Activated T-cell treated with anti-CD3 and anti-CD28 coated beads, Interleukin-2, amount 50 U/mL, for 48 hours (primary cell): ENCODE results near the gene FOXE1.

Experiments
- DNase-seq, 2 experiments: peaks; one replicate each; pipeline ENCODE4 v3.0.0-alpha.2; 2020

The FOXE1 gene

DNA sequence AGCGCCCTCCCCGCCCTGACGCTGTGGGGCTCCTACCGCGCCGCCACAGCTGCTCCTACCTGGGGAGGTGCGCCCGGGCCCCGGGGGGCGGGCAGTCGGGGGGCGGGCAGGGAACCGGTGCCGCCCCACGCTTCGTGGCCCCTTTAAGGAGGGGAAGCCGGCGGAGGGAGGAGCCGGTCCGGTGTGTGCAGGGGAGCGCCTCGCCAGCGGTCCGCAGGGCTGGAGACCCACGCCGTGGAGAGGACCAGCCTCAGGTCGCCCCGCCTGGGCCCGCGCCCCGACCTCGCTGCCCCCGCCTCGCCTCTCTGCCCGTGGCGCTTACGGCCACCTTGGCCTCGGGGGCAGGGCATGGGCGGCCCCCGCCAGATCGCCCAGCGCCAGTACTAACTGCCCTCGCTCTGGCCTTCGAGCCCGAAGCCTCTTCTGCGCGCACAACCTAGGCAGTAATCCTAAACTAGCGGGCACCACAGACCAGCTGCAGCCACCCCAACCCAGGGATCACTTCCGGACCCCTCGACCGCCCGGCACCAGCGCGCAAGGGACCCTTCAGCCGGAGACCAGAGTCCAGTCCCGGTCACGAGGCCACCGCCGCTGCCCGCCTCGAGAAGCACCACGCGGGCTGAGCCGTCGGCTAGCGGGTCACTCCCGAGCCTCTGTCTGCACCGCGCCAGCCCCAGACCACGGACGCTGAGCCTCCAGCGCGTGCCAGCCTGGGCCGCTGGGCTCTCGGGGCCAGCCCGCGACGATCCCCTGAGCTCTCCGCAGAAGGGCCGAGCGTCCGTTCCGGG lies at the start of gene FOXE1:
TSS of gene FOXE1 (plus strand) at position 171 of the 788 bp plus-strand sequence. CDS start 689 bp downstream, outside the sequence.
- DNase-seq: peak in 1 of 2 experiments; percentile 48

DNA sequence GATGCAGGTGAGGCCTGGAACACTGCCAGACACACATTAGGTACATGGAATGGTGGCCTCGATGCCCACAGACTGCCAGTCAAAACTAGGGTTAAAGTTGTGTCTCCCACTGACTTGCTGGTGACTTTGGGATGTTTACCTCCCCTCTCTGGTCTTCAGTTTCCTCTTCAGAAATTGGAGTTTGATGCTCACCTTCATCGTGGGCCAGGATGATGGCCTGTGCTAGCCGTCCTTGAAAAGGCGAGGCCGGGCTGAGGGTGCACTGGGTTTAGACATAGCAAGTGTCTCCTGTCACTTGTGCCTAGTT lies 49.0 kb upstream of the FOXE1 start:
- no peak for DNase-seq

DNA sequence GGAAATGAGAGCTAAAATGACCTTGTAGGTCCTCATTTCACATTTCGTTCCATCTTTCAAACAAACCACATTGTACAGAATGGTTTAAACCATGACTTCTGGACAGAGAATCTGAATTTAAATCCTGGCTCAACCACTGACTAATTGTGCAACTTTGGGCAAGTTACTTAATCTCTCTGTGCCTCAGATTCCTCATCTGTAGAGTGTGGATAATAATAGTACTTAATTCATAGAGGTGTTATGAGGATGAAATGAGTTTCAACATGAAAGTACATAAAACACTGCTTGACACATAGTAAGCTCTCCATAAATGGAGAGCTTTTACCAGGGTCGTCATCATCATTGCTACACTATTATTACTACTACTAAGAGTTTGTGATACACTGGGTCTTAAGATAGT lies 46.3 kb upstream of the FOXE1 start:
- no peak for DNase-seq

DNA sequence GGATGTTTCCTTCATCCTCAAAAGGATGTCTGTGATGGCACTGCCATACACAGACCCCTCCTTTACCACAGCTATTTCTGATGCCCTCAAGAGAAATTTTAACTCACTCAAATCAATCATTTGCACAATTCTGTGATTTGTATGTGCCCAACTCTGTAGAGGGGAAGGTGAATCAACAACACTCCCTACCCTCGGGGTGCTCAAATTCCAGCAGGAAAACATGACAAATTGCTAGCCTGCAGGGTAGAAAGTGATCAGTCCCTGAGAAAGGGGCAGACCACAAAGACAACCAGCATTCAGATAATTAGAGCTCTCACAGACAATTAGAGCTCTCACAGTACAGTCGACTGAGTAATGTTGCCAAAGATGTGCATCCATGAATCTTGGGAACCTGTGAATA lies 45.3 kb upstream of the FOXE1 start:
- DNase-seq: no peak

DNA sequence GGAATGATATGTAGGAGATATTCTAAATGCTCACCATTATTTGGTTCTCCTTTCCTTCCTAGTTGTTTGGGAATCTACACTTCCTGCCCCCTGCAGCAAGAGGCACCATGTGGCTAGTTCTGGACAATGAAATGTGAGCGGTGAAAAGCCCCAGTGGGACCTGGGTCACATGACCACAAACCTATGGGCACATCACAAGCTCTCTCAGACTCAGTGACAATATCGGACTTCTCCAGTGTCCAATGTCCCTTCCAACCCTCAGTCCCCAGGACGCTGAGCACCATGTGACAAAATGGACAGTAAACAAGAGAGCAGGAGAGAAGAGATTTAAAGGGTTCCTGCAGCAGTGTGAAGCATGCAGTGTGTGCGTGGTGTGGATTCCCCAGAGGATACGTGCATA lies 44.6 kb upstream of the FOXE1 start:
- no peak for DNase-seq

DNA sequence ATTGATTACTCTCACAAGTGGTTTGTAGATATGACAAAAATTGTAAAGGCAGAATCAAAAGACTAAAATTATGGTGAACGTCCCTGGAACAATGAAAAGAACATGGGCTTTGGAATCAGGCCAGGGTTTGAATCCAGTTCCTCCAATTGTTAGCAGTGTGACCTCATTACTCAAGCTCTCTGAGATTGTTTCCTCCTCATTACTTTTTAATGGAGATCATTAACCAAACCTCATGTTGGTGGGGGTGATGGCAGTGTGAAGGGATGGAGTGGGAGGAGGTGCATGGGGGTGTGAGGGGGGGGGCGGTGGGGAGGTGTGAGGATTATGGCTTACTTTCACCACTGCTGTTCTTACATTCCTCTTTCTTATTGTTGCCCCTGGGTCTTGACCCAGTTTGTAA lies 44.1 kb upstream of the FOXE1 start:
- no peak for DNase-seq

DNA sequence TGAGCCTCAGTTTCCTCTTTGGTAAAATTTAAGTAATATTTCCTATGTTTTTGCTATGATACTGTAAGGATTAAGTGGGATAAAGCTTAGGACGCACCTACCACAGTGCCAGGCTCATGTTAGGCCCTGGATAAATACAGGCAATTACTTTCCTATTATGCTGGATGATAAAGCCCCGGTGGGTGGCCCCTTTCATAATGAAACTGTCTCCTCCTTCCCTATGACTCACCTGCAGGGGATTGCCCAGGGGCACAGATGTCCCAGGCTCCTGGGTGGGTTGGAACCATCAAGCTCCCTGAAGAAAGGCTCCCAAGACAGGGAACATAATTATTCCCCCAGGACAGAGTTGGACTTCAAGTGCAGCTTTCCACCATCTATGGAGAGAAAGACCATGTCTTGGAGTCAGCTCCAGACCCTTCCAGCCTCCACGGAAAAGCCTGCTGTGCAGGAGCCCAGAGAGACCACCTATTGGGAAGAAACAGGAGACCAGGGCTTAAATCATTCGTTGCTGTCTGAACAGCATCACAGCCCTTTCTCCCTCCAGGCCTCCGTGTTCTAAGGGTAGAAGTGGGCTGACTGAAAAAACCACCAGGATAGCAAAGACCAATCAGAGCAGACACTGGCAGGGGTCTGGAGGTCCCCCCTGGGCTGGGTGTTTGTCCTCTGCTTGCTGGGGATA lies 43.2 kb upstream of the FOXE1 start:
- no peak for DNase-seq

DNA sequence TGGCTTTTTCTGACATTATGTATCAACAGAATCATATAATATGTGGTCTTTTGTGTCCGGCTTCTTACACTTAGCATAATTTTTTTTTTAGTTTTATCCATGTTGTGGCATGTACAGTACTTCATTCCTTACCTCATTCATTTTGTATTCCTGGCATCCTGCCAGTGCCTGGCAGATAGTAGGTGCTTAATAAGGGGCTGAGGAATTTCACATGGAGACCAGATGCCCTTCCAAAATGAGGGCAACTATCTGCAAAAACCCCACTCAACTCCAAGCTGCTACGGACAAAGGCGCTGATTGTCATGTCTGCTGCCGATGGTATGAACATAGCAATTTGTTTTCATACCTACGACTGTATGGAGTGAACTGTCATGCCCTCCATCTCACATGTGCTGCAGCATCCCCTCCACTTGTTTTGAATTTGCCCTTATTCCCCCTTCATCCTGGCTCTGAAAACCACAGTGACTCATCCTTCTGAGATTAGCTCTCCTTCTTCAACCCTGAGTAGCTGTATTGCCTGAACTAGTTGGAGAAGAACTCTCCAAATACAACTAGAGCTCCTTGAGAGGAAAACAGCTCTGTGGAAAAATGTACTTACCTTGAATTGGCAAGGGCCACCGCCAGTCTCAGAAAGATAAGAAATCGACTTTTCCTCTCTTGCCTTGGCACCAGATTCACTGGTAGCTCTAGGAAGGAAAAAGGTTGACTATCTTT lies 41.3 kb upstream of the FOXE1 start:
- no peak for DNase-seq

DNA sequence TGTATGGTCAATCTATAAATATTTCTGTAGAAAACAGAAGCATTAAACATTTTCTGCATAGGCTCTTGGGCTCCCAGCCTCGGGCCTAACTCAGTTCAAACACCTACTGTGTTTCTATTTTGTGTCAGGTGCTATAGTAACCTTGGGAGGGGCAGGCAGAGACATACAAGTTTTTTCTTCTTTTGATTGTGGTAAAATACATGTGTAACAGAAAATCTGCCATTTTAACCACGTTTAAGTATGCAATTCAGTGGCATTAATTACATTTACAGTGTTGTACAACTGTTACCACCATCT lies 40.8 kb upstream of the FOXE1 start:
- DNase-seq: no peak

DNA sequence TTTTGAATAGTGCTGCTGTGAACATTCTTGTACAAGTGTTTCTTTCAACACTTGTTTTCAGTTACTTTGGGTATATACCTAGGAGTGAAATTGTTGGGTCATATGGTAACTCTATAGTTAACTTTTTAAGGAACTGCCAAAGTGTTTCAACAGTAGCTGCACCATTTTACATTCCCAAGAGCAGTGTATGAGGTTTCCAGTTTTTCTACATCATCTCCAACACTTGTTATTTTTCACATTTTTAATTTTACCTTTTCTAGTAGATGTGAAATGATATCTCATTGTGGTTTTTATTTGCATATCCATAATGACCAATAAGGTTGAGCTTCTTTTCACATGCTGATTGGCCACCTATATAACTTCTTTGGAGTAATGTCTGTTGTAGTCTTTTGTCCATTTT lies 40.0 kb upstream of the FOXE1 start:
- no peak for DNase-seq

DNA sequence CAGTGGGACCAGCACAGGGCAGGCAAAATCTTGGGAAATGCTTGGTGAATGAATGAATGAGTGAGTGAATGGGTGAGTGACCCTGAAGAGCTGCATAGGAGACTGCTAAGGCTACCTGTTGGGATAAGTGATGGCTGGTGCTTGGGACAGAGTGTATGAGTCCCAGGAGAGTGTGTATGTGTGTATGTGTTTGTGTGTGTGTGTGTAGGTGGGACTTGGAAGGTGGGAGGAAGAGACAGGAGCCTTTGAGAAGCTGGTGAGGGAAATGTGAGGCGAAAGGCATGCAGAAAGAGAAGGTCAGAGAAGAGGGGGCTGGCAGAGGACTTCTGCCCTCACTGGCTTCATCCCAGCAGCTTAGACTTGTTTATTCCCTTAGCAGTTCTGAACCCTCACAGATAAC lies 33.3 kb upstream of the FOXE1 start:
- no peak for DNase-seq

DNA sequence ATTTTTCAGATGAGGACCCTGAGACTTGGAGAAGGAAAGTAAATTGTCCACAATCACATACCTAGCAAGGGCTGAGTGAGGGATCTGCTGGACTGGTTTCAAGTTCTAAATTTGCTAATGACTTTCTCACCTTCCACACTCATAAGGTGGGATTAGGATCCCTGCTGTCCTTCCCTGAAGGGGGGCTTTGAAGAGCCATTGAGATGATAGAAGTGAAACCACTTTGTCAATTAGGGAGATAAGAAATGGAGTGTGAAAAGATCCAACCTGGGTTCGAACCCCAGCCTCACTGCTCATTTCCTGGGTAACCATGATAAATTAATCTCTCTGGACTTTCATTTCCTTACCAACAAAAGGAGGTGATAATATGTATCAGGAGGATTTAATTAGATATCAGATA lies 32.7 kb upstream of the FOXE1 start:
- DNase-seq: no peak

DNA sequence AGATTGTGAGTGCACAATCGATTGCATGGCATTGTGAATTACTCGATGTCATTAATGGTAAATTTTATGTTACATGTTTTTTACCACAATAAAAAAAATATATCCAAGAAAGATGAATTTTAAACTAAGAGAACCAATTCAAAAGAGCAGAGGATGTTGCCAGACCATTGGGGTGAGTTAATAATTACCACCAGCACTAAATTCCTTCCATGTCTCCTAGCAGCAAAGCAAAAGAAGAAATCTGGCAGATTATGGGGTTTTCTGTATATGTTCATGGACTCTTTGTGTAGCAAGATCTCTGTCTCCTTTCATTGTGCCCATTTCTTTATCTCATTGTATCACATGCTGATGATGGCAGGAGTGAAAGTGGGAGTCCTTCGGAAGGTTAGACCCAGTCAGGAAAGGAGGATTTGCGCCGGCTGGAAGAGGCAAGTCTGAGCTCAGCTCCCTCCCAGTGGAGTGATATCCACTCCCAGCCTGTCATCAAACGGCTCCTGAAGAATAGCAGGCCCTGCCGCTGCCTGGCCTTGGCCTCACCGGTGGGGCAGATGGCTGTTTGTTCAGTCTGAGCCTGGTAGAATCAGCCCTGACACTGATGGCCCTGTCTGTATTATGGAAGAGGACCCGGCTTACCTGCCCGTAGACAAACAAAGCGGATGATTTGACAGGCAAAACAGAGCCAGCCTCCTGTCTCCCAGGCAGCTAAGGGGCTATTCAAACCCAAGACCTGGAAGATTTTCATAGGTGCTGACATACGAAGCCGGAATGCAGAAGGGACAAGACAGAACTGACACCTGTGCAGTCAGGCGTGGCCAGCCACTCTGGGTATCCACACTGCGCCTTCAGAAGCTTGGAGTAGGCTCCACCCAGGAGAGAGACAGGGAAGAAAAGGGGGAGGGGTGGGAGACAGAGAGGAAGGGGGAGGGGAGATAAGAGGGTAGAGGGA lies 21.9 kb upstream of the FOXE1 start:
- DNase-seq: no peak

DNA sequence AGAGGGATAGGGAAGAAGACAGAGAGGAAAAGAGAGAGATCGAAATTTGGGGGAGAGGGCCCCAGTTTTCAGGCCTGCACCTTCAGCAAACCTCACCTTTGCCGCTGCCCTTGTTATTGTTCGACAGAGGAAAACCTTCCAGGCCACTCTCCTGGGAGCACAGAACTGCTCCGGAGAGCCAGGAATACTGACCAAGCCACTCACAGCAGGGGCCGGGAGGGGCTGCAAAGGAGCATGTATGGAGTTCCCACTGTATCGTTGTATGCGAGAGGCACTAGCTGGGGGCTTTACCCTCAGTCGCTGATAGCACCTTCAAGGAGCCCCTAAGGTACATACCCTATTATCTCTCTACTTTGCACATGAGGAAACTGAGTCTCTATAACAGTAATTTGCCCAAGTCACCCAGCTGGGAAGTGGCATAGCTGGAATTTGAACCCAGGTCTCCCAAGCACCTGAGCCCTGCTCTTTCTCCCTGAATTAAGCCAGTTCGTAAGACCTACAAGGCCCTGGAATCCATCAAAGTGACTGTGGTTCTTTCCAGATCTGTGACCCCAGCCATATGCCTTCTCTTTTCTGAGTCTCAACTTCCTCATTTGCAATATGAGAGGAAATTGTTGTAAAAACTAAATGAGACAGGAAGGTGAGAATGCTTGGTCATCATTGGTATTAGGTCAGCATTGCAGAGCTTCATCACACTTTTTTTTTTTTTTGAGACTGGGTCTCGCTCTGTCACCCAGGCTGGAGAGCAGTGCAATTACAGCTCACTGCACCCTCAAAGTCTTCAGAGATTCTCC lies 21.0 kb upstream of the FOXE1 start:
- no peak for DNase-seq

DNA sequence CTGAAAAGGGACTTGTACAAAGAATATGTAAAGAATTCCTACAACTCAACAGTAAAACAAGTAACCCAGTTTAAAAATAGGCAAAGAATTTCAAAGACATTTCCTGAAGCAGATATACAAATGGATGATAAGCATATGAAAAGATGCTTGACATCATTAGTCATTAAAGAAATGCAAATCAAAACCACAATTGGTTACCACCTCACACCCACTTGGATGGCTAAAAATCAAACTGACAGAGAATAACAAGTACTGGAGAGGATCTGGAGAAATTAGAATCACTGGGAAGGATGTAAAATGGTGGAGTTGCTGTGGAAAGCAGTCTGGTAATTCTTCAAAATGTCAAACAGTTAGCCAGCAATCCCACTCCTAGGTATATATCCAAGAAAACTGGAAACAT lies 12.5 kb upstream of the FOXE1 start:
- no peak for DNase-seq

DNA sequence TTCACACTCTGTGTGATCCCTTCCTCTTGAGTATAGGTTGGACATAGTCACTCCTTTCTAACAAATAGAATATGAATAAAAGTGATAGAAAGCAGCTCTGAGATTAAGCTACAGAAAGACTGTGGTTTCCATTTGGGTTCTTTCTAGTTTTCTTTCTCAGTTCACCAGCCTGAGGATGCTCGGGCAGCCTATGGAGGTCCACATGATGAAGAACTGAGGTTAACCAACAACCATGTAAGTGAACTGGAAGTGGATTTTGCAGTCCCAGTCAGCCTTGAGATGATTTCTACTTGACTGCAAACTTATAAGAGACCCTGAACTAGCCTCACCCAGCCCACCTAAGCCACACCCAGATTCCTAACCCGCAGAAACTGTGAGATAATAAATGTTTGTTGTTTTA lies 10.1 kb upstream of the FOXE1 start:
- no peak for DNase-seq

DNA sequence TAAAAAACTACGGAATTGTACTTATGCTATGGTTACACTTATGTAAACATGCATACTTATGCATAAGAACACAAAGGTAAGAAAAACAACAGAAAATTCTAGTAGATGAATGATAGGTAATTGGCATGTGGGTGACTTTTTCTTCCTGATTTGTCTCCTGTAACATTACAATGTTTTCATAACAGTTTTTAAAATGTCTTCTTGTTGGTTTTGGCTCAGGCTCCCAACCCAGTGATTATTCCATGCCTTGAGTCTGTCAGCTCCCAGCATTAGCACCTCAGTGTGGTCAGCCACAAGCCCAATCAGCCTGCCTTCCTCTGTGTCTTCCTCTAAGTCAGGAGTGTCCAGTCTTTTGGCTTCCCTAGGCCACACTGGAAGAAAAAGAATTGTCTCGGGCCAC lies 7.9 kb upstream of the FOXE1 start:
- no peak for DNase-seq

DNA sequence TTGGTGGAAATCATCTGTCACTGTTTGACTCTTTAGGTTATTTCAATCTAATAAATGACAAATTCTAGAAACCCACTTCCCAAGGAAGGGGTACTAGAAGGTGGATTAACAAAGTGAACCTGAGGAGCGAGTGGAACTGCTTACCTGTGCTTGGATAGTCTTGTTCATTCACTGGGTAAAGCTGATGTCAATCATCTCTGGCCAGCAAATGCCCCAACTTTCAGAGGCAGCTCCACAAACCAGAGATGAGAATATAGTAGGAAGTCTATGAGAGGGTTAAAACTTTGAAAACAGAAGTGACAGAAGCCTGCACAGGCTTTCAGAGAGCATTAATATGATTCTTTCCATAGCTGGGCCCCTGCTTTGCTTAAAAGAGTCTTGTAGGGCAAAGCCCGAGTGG lies 7.3 kb upstream of the FOXE1 start:
- DNase-seq: no peak

DNA sequence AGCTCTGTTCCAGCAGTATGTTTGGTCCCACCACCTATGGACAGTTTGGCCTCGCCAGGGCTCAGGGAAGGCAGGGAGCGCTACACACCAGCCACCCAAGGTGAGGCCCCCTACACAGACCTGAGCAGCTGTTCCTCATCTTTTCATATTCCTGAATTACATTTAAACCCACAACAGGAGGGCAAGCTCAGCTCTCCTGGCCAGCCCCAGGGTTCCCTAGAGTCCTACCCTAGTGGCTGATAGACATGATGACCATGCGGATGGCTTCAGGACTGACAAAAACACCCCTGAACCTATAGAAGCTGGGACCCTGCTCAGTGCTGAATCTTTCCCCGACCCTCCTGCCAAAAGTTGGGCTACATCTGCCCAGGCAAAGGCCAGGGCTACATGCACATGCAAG lies 6.7 kb upstream of the FOXE1 start:
- DNase-seq: no peak

DNA sequence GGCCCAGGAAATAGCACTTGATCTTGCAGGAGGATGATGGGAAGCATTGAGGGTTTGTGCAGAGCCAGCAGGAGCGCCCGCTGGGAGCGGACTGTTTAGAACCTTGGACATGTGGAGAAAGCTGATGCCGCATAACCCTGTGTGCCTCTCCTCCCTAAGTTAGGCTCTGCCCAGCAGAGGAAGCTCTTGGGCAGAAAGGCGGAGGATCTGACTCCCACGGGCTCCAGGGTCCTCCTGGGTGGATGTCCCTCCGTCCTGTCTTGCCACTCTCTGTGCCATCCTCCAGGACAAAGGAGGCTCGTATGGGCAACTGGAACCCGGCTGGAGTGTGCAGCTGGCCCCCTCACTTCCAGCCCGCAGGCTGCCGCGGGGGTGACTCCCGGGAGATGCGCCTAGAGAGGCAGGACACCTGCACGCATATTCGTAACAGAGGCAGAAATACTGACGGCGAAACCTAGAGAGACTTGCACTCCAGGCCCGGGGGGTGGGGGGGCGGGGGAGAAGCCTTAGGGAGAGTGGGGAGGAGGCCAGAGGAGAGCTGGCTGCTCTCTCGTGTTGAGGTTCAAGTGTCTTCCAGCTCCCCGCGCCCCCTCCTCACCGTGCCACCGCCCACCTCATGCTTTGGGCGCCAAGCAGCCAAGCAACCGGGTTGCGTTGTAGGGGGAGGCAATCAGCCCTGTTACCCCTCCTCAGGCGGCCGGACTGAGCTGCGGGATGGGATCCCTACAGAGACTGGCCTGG lies 5.4 kb upstream of the FOXE1 start:
- no peak for DNase-seq

DNA sequence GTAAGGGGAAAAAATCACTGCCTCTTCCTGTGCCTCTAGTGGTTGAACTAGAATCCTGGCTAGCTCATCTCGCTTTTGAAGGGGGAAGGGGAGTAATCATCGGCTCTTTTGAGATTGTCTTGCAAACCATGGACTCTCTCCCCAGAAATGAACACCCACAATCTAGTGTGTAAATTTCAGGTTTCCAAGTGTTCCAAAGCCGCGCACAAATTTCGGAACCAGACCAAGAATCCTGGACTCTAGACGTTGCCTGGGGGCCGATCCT lies 4.9 kb upstream of the FOXE1 start:
- no peak for DNase-seq
